ENCODE measurements around the gene ANTXR2.

ANTXR2 gene

GRCh38 chr4:79987401-79987800 lies 85.6 kb downstream of the ANTXR2 start:
- TF ChIP-seq, protein P1, sequence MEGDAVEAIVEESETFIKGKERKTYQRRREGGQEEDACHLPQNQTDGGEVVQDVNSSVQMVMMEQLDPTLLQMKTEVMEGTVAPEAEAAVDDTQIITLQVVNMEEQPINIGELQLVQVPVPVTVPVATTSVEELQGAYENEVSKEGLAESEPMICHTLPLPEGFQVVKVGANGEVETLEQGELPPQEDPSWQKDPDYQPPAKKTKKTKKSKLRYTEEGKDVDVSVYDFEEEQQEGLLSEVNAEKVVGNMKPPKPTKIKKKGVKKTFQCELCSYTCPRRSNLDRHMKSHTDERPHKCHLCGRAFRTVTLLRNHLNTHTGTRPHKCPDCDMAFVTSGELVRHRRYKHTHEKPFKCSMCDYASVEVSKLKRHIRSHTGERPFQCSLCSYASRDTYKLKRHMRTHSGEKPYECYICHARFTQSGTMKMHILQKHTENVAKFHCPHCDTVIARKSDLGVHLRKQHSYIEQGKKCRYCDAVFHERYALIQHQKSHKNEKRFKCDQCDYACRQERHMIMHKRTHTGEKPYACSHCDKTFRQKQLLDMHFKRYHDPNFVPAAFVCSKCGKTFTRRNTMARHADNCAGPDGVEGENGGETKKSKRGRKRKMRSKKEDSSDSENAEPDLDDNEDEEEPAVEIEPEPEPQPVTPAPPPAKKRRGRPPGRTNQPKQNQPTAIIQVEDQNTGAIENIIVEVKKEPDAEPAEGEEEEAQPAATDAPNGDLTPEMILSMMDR (IDR thresholded peaks at IDR 0.05; ENCODE audit: low read depth, low read length) = no peak
- H3K4me3 ChIP-seq (replicated peaks in 1 of 2; ENCODE audit: low read depth in 2 of 2, low read length in 2 of 2) = no peak overlapping the region
- peak; percentile 21 to 41 for DNase-seq (ENCODE audit: low read depth in 2 of 2)

DNA sequence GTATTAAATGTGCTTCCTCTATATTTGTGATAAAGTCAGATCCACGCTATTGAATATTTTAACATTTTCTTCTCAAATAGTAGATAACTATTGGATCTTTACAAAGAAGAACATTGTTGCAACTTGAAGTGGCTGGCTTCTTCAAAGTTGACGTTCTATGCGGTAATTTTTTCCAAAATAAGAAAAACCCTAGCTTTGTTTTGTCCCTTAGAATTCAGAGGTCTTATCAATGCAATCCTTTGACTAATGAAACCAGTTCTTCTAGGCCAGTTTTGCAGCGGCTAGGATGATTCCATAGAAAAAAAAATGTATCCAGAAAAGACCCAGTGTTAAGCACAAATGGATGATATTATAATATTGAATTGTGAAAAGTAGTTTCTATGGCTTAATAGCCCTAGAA lies 89.6 kb downstream of the ANTXR2 start:
- no peak for DNase-seq (ENCODE audit: low read depth in 2 of 2)
- TF ChIP-seq, protein P1 (IDR thresholded peaks at IDR 0.05; ENCODE audit: low read depth, low read length) = no peak
- H3K4me3 ChIP-seq (replicated peaks in 1 of 2; ENCODE audit: low read depth in 2 of 2, low read length in 2 of 2) = no peak overlapping the region

- TF ChIP-seq, protein P1 (IDR thresholded peaks at IDR 0.05; ENCODE audit: low read depth, low read length) = no peak
- DNase-seq (ENCODE audit: low read depth in 2 of 2) = peak; percentile 12 to 48
- H3K4me3 ChIP-seq (replicated peaks in 1 of 2; ENCODE audit: low read depth in 2 of 2, low read length in 2 of 2) = no peak overlapping the region
These were observed 90.3 kb downstream of the ANTXR2 start for GRCh38 chr4:79982601-79983322.

GRCh38 chr4:79980448-79980847 lies 92.6 kb downstream of the ANTXR2 start:
- DNase-seq (ENCODE audit: low read depth in 2 of 2) = no peak
- TF ChIP-seq, protein P1 (IDR thresholded peaks at IDR 0.05; ENCODE audit: low read depth, low read length) = no peak
- no peak overlapping the region for H3K4me3 ChIP-seq (replicated peaks in 1 of 2; ENCODE audit: low read depth in 2 of 2, low read length in 2 of 2)

DNA sequence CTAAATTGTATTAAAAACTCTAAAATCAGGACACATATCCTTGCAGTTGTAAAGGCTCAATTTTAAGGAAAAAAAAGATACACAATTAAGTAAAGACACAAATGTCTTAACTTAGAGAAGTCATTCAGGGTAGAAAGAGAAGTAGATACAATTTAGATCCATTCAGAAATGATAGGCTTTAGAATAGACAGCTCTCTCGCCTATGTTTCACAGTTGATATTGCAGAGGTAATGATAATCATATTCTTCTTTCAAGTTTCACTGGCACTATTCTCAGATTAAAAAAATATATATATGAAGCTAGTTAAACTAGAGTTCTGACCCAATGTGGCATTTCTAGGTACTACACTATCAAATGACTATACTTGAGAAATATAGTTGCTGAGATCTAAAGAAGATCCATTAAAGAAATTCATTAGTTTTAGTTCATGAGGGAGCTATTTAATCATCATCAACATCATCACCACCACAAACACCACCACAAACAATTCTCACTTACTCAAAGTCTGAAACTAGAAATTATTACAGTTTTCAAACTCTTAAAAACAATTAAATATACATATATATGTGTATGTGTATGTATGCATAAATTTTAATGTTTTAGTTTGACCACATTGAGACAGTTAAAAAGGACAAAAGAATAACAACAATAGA lies 93.1 kb downstream of the ANTXR2 start:
- H3K4me3 ChIP-seq (replicated peaks in 1 of 2; ENCODE audit: low read depth in 2 of 2, low read length in 2 of 2) = no peak overlapping the region

DNA sequence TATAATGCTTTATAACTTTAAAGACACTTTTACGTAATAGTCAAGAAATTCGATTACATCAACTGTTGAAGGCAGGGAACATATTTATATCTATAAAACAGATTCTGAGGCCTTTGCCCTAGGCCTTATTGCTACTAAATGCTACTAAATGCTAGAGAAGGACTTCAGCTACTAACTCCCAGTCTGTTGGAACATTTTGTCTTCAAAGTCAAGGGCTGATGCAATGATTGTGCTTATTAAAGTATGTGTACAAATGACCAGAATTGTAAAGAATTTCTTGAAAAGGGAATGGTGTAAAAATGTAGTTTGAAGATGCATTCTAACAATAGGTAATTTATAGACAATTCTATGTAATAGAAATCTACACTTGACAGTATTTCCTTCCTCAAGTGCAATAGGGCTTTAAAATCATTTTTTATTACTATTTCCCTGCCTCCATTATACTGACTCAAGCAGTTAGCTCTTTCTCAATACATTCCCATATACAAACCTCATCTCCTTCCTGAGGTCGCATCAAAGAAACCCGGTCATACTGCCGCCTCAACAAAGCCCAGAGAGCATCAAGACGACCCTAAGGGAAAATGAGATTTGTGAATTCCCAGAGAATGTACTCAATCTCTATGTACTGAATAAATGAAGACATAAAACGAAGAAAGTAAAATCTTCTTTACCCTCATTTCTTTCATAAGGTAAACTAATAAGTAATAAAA lies 95.7 kb downstream of the ANTXR2 start:
- DNase-seq (ENCODE audit: low read depth in 2 of 2) = peak in 1 of 2 donors; percentile 39
- H3K4me3 ChIP-seq (replicated peaks in 1 of 2; ENCODE audit: low read depth in 2 of 2, low read length in 2 of 2) = no peak overlapping the region
- TF ChIP-seq, protein P1 (IDR thresholded peaks at IDR 0.05; ENCODE audit: low read depth, low read length) = no peak

More for the DNA sequence above, 93.1 kb downstream of the ANTXR2 start:
- DNase-seq (ENCODE audit: low read depth in 2 of 2) = no peak
- TF ChIP-seq, protein P1 (IDR thresholded peaks at IDR 0.05; ENCODE audit: low read depth, low read length) = no peak

Measured in cardiac fibroblast (primary cell).